ENCODE results near the gene MYL1.
A peak's percentile ranks its signal among the peaks of the same experiment; 100 is the strongest.

MYL1 gene

DNA sequence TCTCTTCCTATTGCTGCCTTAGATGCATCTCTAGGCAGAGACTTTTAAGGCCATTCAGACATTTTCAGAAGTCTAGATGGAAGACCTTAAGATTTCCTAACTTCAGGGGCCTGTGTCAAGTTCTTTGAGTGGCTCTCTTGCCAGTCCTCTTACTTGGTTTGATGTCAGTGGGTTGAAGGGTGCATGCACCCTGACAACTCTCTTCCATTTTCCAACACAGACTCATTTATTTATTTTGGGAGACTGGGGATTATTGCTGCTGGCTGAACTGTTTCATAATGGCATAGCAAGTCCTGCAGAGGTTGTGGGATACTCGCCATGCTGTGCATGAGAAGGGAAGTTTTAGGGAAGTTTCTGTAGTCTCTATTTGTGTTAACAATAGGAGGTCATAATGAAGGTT, 50.7 kb downstream of the MYL1 start:
- Histone ChIP-seq H3K27ac (ENCODE audit: low read length) (no peak overlapping the region), H3K27me3 (ENCODE audit: insufficient read depth, low read length) (no peaks in the 10 kb centered on the region), H3K9me3 (ENCODE audit: insufficient read depth, low read depth, low read length) (no peaks in the 10 kb centered on the region), H3K9ac (ENCODE audit: low read depth, low read length) (no peak overlapping the region), H3K36me3 (ENCODE audit: insufficient read depth, low read depth, low read length) (no peaks in the 10 kb centered on the region), H3K4me3 (ENCODE audit: low read length) (no peak overlapping the region), H3K4me1 (ENCODE audit: insufficient read depth, low read length) (no peaks in the 10 kb centered on the region)

GRCh38 chr2:210263841-210264240, 51.1 kb downstream of the MYL1 start:
- Histone ChIP-seq H3K9me3 (ENCODE audit: insufficient read depth, low read depth, low read length) (no peaks in the 10 kb centered on the region), H3K4me1 (ENCODE audit: insufficient read depth, low read length) (no peaks in the 10 kb centered on the region), H3K9ac (ENCODE audit: low read depth, low read length) (no peak overlapping the region), H3K36me3 (ENCODE audit: insufficient read depth, low read depth, low read length) (no peaks in the 10 kb centered on the region), H3K4me3 (ENCODE audit: low read length) (no peak overlapping the region), H3K27me3 (ENCODE audit: insufficient read depth, low read length) (no peaks in the 10 kb centered on the region), H3K27ac (ENCODE audit: low read length) (no peak overlapping the region)

DNA sequence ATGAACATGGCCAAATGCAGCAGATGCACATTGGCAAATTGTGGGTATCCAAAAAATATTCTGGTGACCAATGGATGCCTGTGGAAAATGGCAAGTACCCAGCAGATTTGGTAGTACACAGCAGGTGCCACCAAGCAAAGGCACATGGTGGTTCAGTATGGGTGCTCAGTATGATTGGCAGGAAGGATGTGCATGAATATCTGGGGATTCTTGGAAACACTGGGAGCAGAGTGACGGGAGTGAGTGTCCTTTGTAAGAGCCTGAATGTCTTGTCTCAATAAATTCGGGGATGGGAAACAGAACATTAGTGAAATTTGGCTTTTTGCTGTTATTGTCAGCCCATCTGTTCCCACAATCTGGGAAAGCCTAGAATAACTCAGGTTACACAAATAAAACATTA, 52.9 kb downstream of the MYL1 start:
- no peak overlapping the region for H3K9ac ChIP-seq (ENCODE audit: low read depth, low read length)
- H3K36me3 ChIP-seq (ENCODE audit: insufficient read depth, low read depth, low read length) = no peaks in the 10 kb centered on the region
- no peaks in the 10 kb centered on the region for H3K9me3 ChIP-seq (ENCODE audit: insufficient read depth, low read depth, low read length)
- no peaks in the 10 kb centered on the region for H3K4me1 ChIP-seq (ENCODE audit: insufficient read depth, low read length)
- H3K27ac ChIP-seq (ENCODE audit: low read length) = no peak overlapping the region
- H3K27me3 ChIP-seq (ENCODE audit: insufficient read depth, low read length) = no peaks in the 10 kb centered on the region
- H3K4me3 ChIP-seq (ENCODE audit: low read length) = no peak overlapping the region

- Histone ChIP-seq H3K27ac (ENCODE audit: low read length) (no peak overlapping the region), H3K9ac (ENCODE audit: low read depth, low read length) (no peak overlapping the region), H3K27me3 (ENCODE audit: insufficient read depth, low read length) (no peaks in the 10 kb centered on the region), H3K36me3 (ENCODE audit: insufficient read depth, low read depth, low read length) (no peaks in the 10 kb centered on the region), H3K9me3 (ENCODE audit: insufficient read depth, low read depth, low read length) (no peaks in the 10 kb centered on the region), H3K4me3 (ENCODE audit: low read length) (no peak overlapping the region), H3K4me1 (ENCODE audit: insufficient read depth, low read length) (no peaks in the 10 kb centered on the region)
Observed at GRCh38 chr2:210259687-210260086, 55.3 kb downstream of the MYL1 start.

DNA sequence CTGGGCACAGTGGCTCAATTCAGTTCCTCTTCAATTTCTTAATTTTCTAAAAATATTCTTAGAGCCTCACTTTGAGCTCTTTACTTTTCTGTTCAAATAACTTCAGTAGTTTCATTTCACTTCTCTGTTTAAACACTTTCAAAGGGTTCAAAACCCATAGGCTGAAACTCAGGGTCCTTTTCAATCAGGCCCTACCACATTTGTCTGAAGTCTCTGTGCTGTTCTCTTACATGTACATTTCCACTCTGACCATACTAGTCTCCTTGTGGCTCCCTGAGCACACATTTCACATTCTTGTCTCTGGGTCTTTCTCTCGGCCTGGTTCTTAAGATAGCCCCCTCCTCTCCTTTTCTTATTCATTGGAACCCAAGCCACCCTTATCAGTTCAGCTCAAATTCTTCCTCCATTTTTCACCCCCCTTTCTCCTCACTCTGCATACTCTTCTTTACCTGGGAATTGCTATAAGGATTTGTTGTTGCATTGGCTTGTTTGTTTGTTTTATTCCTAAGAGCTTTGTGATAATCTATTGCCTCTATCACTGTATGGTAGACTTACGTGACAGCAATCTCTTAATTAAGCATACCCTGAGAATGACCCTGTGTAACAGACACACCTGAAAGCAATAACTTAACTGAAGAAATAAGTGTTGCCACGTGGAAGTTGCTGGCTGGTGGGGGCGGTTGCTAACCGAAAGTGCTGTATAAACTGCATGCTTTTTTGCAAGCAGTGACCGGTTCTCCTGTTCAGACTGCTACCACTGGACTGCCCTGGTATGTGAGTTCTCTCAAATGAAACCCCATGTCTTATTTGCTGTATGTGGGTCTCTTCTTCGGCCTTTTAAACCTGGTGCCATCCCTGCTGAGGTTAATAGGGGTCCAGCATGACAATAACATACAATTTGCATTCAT, 62.0 kb downstream of the MYL1 start:
- H3K27ac ChIP-seq (ENCODE audit: low read length) = no peak overlapping the region

GRCh38 chr2:210250622-210251021, 64.4 kb downstream of the MYL1 start:
- Histone ChIP-seq H3K27ac (ENCODE audit: low read length) (no peak overlapping the region), H3K9ac (ENCODE audit: low read depth, low read length) (no peak overlapping the region), H3K4me1 (ENCODE audit: insufficient read depth, low read length) (no peaks in the 10 kb centered on the region; the same call in 1 of the 2 replicates), H3K36me3 (ENCODE audit: insufficient read depth, low read depth, low read length) (no peaks in the 10 kb centered on the region), H3K9me3 (ENCODE audit: insufficient read depth, low read depth, low read length) (peaks cover 7% of the 10 kb centered on the region; the same call in 1 of the 2 replicates), H3K27me3 (ENCODE audit: insufficient read depth, low read length) (no peaks in the 10 kb centered on the region), H3K4me3 (ENCODE audit: low read length) (no peak overlapping the region)

More for the DNA sequence above, 62.0 kb downstream of the MYL1 start:
- Histone ChIP-seq H3K9ac (ENCODE audit: low read depth, low read length) (peak overlapping the region; percentile 24; the same call in 1 of the 2 replicates), H3K27me3 (ENCODE audit: insufficient read depth, low read length) (no peaks in the 10 kb centered on the region), H3K4me1 (ENCODE audit: insufficient read depth, low read length) (no peaks in the 10 kb centered on the region; the same call in 1 of the 2 replicates), H3K9me3 (ENCODE audit: insufficient read depth, low read depth, low read length) (no peaks in the 10 kb centered on the region), H3K36me3 (ENCODE audit: insufficient read depth, low read depth, low read length) (no peaks in the 10 kb centered on the region), H3K4me3 (ENCODE audit: low read length) (no peak overlapping the region)

All from iPS-20b (cell line).